HG03571 (cell line): ENCODE data around the gene ZNF254.
"Not testable (repeated sequence)": the region's sequence is repeated elsewhere in the genome, so short reads cannot be mapped to it uniquely, and the experiment has no call there.

Source experiments
- ATAC-seq: cut with Tn5 transposase; IDR thresholded peaks from one replicate; pipeline ENCODE4 v1.9.1; 2021; ENCODE audit not compliant: unreplicated experiment

Gene ZNF254

DNA sequence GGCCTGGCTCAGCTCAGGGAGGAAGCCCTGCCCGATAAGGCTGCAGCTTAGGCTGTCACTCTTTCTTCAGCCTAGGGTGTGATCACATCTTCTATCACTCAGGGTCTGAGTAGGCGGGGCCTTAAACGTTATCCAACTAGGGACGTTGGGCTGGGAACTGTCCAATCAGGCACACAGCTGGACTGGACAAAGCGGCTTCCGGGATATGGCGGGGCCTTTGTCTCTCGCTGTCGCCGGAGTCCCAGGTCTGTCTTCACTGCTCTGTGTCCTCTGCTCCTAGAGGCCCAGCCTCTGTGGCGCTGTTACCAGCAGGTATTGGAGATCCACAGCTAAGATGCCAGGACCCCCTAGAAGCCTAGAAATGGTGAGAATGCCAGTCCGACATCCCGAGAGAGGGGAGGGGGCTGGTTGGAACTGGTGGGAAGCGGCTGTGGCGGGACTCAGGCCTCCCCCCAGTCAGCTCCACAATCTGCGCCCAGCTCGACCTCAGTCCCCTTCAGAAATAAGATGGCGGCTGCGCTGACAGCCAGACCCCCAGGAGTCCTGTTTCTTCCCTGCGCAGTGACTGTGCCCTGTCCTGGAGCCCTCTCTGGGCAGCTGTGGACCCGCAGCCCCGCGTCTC is at the start of gene ZNF254:
Gene ZNF254, plus strand, starts transcription at position 214 of the 622 bp plus-strand sequence. Its CDS starts 121 bp downstream, at position 335.
- peak; percentile 97 for ATAC-seq

DNA sequence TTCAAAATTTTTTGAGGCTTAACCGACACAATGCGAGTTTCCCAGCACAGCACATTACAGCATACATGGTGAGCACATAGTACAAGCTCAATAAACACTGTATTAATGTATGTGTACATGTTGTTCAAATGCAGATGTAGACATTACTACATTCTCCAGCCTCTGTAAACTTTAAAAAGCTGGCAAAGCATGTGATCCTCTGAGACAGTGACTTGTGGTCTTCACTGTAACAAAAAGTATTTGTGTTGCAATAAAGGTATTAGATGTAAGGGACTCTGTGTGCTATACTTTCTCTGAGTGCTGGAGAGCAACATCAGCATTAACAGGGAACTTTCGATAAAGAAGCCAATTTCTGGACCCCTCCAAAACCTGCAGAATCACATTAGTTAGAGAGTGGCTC is 46.4 kb upstream of the ZNF254 start:
- no peak for ATAC-seq

DNA sequence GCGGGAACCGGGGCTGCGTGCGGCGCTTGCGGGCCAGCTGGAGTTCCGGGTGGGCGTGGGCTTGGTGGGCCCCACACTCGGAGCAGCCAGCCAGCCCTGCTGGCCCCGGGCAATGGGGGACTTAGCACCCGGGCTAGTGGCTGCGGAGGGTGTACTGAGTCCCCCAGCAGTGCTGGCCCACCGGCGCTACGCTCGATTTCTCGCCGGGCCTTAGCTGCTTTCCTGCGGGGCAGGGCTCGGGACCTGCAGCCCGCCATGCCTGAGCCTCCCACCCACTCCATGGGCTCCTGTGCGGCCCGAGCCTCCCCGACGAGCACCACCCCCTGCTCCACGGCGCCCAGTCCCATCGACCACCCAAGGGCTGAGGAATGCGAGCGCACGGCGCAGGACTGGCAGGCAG is 45.7 kb upstream of the ZNF254 start:
- ATAC-seq = not testable (repeated sequence)

DNA sequence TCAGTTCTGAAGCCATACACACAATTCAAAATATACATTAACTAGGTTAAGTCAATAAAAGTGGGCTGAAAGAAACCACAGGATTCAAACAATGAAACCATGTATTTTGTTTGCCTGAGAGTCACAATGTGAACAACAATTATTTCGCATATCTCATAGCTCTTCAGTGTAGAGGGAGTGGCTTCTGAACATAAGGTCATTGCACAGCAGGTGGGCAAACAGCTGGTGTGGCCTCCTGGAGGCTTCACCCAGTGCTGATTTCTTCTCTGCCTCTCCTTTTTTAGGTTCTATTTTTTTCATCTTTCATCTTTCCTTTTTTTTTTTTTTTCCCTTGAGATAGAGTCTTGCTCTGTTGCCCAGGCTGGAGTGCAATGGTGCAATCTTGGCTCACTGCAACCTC is 40.4 kb upstream of the ZNF254 start:
- ATAC-seq = no peak

DNA sequence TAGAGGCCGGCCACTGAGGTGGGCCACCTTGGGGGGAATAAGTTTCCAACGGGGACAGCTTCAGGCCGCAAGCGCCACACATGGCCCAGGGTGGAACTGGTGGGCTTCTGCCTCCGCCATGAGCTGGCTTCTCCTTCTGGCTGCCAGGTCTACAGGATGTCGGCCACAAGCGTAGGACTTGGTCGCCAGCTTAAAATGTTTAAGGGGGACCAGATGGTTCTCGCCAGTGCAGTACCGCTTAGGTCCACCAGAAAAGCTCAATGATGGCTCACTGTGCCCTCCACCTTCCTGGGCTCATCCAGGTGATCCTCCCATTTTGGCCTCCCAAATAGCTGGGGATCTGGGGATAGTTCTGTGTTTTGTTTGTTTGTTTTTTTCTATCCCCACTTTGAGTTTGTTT is 38.7 kb upstream of the ZNF254 start:
- no peak for ATAC-seq

DNA sequence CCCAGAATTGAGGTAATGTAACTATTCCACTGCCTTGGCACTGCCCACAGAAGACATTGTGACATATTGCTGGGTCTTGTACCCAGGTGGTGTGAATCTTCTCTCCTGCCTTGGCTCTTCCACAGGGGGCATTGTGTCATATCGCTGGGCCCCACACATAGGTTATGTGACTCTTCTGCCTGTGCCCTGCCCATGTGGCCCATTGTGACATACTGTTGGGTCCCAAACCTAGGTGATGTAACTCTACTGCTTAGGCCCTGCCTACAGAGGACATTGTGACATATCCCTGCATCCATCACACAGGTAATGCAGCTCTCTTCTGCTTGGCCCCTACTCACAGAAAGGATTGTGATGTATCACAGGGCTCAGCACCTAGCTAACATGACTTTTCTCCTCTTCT is 37.5 kb upstream of the ZNF254 start:
- no peak for ATAC-seq

DNA sequence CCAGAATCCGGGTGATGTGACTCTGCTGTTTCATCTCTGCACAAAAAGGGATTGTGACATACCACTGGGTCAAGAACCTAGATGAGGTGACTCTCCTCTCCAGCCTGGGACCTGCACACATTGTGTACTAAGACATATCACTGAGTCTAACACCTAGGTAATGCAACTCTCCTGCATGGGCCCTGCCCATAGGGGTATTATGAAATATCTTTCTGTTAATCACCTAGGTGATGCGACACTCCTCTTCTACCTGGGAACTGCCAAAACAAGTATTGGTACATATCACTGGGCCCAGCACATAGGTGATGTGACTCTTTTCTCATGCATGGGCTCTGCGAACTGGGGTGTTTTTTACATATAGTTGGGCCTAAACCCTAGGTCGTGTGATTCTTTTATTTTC is 35.5 kb upstream of the ZNF254 start:
- no peak for ATAC-seq

DNA sequence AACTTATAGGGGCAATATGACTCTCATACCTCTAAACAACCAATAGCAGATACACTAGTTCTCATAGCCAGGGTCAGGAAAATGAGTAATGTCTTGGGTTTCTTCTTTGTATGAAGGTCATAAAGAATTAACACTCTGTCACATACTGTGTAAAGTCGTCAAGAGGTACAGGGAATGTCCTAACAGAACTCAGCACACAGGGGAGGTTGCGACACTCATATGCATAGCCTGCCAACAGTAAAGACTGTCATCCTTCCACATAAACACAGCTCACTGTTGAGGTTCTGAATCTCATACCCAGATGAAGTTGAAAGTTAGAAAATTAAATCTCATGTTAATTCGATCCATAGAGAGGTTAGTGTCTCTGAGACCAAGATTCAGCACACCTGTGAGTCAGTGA is 34.2 kb upstream of the ZNF254 start:
- ATAC-seq = no peak

DNA sequence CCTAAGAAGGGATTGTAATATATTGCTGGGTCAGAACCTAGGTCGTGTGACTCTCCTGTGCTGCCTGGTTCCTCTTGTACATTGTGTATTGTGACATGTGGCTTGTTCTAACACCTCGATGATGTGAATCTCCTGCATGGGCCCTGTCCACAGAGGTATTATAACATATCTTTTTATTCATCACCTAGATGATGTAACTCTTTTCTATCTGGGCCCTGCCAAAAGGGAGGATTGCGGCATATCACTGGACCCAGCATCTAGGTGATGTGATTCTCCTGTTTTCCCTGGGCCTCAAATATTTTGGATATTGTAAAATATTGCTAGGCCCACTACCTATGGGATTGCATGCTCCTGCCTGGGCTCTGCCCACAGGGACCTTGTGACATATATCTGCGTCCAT is 33.4 kb upstream of the ZNF254 start:
- no peak for ATAC-seq

DNA sequence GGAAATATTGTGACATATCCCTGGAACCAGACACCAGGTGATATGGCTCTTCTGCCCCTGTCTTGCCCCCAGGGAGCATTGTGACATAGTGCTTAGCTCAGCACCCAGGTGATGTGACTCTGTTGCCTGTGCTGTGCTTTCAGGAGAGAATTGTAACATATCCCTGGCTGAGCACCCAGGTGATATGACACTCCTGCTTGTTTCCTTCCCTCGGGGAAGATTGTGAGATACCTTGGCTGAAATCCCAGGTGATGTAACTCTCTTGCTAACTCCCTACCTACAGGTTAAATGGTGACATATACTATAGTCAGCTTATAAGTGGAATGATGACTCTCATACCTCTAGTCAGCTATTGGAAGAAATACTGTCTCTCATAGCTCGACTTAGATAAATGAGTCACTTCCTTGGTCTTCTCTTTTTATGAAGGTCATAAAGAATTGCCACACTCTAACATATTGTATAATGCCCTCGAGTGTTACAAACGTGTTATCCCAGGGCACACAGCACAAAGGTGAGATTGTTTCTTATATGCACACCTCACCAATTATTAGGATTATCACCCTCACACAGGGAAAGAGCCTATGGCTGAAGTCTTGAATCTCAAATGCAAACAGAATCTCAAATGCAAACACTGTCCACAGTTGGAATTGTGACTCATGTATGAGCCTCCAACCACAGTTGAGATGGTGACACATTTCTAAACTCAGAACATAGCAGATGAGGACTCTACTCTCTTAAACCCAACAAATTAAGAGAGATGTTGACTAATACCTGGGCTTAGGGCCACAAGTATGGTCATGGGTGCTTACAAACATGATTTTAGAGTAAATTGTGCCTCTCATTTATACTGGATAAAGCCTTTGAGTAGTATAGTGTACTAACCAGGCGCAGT is 32.7 kb upstream of the ZNF254 start:
- no peak for ATAC-seq

DNA sequence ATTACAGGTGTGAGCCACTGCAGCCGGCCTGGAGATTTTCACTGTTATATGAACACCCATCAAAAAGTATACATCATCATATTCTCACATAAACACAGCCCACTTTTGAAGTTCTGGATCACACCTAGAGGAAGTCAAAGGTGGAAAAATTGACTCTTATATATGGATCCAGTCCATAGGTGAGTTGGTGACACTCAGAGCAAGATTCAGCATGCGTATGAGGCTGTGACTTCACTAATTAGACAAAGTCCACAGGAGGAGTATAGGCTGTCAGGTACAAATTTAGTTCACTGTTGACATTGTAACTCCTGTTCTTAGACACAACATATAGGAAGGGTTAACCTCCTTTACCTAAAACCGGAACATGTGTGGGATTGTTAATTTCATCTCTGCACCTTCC is 31.4 kb upstream of the ZNF254 start:
- no peak for ATAC-seq

DNA sequence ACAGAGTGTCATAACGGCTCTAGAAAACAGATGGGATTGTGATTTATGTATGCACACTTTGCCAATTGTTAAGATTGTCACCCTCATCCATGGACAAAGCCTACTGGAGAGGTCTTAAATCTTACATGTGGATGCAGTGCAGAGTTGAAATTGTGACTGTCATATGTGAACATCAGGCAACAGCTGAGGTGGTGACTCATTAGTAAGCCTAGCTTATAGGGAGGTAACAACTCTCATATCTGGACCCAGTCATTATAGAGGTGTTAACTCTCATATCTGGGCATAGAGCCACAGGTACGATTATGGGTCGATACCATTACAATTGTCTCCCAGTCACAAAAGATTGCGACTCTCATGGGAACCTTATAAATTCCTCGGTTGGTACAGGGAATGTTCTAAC is 29.8 kb upstream of the ZNF254 start:
- no peak for ATAC-seq

DNA sequence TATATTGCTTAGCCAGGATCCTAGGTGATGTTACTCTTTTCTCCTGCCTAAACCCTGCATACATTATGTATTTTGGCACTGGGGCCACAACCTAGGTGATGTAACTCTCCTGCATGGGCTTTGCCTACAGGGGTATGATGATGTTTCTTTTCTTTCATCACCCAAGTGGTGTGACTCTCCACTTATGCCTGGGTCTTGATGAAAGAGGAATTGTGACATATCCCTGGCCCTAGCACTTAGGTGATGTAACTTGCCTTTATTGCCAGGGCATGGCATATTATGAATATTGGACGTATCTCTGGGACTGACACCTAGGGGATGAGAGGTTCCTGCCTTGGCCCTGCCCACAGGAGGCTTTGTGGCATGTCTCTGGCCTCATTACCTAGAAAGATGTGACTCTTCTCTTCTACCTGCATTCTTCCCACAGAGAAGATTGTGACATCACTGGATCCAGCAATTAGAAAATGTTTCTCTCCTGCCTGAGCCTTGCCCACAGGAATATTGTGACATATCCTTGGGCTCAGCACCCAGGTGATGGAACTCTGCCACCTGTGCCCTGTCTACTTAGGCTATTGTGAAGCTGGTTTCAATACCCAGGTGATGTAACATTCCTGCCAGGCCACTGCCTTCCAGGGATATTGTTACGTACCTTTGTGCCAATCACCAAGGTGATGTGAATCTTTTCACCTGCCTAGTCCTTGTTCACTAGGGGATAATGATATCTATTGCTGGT is 27.3 kb upstream of the ZNF254 start:
- no peak for ATAC-seq

DNA sequence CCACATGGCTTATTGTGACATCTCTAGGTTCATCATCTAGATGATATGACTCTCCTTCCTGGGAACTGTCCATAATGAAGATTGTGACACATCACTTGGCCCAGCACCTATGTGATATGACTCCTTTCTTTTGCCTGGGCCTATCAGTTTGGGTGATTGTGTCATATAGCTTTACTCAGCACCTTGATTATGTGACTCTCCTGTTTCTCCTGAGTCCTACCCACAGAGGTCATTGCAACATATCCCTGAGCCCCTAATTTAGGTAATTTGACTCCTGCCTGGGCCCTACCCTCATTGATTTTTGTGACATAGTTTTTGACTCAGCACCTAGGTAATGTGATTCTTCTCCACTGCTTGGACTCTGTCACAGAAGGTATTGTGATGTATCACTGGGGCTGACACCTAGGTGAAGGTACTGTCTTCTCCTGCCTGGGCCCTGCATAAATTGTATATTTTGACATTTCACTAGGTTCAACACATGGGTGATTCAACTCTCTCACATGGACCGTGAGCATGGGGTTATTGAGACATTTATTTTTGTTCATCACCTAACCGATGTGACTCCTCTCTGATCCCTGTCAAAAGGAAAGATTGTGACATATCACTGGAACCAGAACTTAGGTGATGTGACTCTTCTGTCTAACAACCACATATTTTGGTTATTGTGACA is 26.2 kb upstream of the ZNF254 start:
- no peak for ATAC-seq

DNA sequence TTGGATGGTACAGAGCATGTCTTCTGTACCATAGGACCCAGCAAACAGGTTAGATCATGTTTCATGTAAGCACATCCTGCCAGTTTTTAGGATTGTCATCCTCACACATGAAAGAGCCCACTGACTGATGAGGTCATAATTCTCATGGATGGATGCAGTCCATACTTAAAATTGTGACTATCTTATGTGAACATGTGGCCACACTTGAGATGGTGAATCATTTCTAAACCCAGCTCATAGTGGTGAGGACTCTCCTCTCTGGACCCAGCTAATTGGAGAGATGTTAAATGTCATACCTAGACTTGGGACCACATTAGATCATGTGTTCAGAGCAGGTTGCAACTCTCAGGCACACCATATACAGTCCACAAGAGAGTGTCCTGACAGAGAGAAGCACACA is 24.8 kb upstream of the ZNF254 start:
- no peak for ATAC-seq

DNA sequence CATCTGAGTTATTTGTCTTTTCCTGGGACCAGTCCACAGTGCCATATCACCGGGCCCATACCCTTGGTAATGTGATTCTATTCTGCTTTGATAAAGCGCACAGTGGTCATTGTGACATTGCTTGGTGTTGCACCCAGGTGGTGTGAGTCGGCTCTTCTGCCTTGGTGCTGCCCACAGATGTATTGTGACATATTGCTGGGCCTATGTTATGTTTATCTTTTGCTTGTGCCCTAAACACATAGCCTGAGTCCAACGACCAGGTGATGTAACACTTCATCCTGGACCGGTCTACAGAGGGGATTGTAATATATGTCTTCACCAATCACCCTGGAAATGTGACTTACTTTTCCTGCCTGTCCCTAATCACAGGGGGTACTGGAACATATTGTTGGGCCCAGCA is 23.7 kb upstream of the ZNF254 start:
- no peak for ATAC-seq

DNA sequence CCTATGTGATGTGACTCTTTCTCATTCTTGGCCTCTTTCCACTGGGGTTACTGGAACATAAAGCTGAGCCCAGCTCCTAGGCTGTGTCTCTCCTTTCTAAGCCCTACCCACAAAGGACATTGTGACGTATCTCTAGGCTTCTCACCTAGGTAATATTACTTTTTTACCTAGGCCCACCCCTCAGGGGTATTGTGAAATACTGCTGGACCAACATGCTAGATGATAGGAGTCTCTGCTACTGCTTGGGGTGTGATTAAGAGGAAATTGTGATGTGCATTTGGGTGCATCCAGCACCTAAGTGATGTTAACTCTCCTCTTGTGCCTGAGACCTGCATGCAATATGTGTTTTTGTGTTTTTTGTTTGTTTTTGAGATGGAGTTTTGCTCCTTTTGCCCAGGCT is 22.8 kb upstream of the ZNF254 start:
- no peak for ATAC-seq

DNA sequence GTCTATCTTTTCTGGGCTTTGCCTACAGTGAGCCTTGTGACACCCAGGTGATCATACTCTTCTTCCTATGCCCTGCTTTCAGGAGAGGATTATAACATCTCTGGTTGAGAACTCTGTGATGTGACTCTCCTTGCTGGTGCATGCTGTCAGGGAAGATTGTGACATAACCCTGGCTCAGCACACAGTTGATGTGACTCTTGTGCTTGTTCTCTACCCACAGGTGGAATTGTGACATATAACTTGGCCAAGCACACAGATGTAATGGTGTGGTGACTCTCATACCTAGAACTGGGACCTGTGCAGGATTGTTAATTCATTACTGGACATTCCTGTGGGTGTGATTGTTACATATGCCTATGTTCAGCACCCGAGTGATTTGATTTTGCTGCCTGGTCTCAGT is 21.7 kb upstream of the ZNF254 start:
- no peak for ATAC-seq

DNA sequence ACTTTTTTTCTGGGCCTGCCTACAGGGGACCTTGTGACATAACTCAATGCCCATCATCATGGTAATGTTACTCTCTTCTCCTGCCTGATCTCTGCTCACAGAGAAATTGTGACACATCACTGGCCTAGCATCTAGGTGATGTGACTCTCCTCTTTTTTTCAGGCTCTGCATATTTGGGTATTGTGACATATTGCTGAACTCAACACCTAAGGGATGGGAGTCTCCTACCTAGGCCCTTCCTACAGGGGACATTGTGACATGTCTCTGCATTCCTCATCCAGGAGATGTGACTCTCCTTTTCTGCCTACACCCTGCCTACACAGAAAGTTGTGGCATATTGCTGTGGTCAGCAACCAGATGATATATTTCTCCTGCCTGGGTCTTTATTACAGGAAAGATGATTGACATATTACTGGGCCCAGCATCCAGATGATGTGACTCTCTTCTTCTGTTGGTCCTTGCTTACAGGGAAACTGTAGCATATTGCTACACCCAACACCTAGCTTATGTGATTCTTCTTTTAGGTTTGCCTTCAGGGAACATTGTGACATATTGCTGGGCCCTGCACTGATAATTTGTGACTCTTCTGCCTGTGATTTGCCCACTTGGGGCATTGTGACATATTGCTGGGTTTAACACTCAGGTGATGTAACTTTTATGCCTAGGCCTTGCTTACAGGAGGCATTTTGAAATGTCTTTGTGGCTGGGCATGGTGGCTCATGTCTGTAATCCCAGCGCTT is 21.0 kb upstream of the ZNF254 start:
- ATAC-seq = no peak

DNA sequence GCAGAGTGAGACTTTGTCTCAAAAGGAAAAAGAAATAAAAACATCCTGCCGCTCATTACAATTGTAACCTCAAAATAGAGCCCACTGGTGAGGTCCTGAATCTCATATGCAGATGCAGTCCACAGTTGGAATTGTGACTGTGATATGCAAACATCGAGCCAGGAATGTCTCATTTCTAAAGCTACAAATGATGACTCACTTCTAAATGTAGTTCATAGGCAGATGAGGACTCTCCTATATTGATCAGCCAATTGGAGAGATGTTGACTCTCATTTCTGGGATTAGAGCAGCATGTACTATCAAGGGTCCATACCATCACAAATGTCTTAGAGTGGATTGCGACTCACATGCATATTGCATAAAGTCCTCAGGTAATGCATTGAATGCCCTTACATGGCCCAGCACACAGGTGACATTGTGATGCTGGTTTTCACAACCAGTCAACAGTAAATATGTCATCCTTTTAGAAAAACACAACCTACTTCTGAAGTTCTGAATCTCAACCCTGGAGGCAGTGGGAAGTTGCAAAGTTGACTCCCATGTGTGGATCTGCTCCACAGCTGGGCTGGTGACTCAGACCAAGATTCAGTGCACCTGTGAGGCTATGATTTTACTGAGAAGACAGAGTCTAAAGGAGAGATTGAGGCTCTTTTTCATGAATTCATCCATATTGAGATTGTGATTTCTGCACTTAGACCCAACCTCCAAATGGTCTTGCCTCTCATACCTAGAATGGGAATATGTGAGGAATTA is 16.9 kb upstream of the ZNF254 start:
- ATAC-seq = no peak
